Loucy (cell line): ENCODE measurements around the gene GCA.

Experiments
- EZH2phosphoT487 ChIP-seq: fragments of 200-600 bp; IDR thresholded peaks from 2 replicates; pipeline ENCODE4 v1.6.1; 2018; ENCODE audit warnings: antibody characterized with exemption, mild to moderate bottlenecking, moderate library complexity, borderline replicate concordance
- TF ChIP-seq, protein P1 (sequence below): fragments of 200-600 bp; sonication (generic); conservative IDR thresholded peaks from 2 replicates; pipeline ENCODE4 v1.5.1; 2014; ENCODE audit warnings: mild to moderate bottlenecking, antibody characterized with exemption, low read length

DNA sequence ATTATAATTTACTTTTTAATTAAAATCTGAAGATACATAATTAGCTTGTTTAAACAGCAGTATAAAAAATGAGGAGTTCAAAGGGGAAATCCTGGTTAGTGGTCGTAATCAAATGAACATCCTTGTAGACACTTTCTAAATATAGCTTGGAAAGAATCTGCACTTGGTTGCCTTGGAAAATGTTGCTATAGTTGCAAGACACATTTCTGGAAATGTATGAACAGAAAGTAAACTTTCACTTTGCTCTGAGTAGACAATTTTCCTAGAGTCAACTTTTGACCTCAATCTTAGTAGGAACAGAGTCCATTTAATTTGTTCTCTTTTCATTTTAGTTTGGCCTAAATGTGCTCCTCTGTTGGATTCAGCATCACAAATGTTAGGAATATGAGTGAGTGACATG, 38.3 kb downstream of the GCA start:
- TF ChIP-seq, protein P1, sequence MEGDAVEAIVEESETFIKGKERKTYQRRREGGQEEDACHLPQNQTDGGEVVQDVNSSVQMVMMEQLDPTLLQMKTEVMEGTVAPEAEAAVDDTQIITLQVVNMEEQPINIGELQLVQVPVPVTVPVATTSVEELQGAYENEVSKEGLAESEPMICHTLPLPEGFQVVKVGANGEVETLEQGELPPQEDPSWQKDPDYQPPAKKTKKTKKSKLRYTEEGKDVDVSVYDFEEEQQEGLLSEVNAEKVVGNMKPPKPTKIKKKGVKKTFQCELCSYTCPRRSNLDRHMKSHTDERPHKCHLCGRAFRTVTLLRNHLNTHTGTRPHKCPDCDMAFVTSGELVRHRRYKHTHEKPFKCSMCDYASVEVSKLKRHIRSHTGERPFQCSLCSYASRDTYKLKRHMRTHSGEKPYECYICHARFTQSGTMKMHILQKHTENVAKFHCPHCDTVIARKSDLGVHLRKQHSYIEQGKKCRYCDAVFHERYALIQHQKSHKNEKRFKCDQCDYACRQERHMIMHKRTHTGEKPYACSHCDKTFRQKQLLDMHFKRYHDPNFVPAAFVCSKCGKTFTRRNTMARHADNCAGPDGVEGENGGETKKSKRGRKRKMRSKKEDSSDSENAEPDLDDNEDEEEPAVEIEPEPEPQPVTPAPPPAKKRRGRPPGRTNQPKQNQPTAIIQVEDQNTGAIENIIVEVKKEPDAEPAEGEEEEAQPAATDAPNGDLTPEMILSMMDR = no peak
- no peak for TF ChIP-seq EZH2phosphoT487
